Endothelial cell of umbilical vein (primary cell): ENCODE measurements around the gene ABCF2. TPM values are rescaled to one million over a fixed set of nuclear protein-coding genes. Genes with fewer than 3 reads are reported as not detected.

Experiments used
- BruUV-seq: library from RNA; stranded (reverse); fragments of 400-500 nt; replicated peaks from 2 replicates; lab custom pipeline; 2021; lab: Mats Ljungman, UMichigan
- CTCF ChIA-PET: fragments of 300-600, 350-600 bp; sonication (Branson Sonifier 250); formaldehyde crosslinking; loops from one replicate; lab custom pipeline; 2021; ENCODE audit warnings: antibody characterized with exemption, inconsistent platforms; lab: Charles Lee
- POLR2A ChIA-PET: fragments of 300-600, 350-600 bp; sonication (Branson Sonifier 250); formaldehyde crosslinking; loops from one replicate; lab custom pipeline; 2021; ENCODE audit warnings: antibody characterized with exemption, inconsistent platforms; lab: Charles Lee
- DNase-seq: peaks from one replicate; pipeline ENCODE4 v3.0.0-alpha.2; 2011; ENCODE audit warnings: low read depth, low spot score
- FAIRE-seq: peaks from 2 replicates; lab custom pipeline; 2011; peaks lifted over from hg19 to GRCh38; lab: Jason Lieb, UNC
- H2AFZ ChIP-seq: 2 replicates; pipeline ENCODE4 v1.6.0; 2012; ENCODE audit warnings: low read depth, low read length, control low read depth, inconsistent platforms
- H3K27ac ChIP-seq: 2 replicates; pipeline ENCODE4 v1.5.1; 2011; ENCODE audit warnings: low read depth, mild to moderate bottlenecking, control low read depth, low read length, moderate library complexity; ENCODE audit not compliant: insufficient read depth
- H3K27me3 ChIP-seq, 2 experiments: 2 replicates each; pipeline versions ENCODE4 v1.6.0 to v1.6.1; 2011; ENCODE audit warnings: low read length in 2 of 2, mixed read lengths in 1 of 2; ENCODE audit not compliant: control insufficient read depth in 2 of 2, insufficient read depth in 2 of 2
- H3K36me3 ChIP-seq, 2 experiments: 2 replicates in 1 of 2; 3 replicates in 1 of 2; pipeline ENCODE4 v1.5.1; 2011; ENCODE audit warnings: low read length in 2 of 2, mild to moderate bottlenecking in 1 of 2, moderate library complexity in 1 of 2; ENCODE audit not compliant: control insufficient read depth in 2 of 2, insufficient read depth in 2 of 2; ENCODE audit errors: extremely low read depth in 1 of 2
- H3K4me1 ChIP-seq: 3 replicates; pipeline ENCODE4 v1.5.1; 2011; ENCODE audit warnings: mild to moderate bottlenecking, low read length; ENCODE audit not compliant: control insufficient read depth, insufficient read depth; ENCODE audit errors: extremely low read depth
- H3K4me2 ChIP-seq: 2 replicates; pipeline ENCODE4 v1.6.1; 2011; ENCODE audit warnings: low read length, control low read depth, mixed read lengths; ENCODE audit not compliant: insufficient read depth
- H3K4me3 ChIP-seq, 3 experiments: fragments of 200-600 bp in 1 of 3; sonication (generic), shearing (Covaris generic) in 1 of 3; replicated peaks in 1 of 3; 2 replicates each; pipeline ENCODE4 v1.5.1; 2011 to 2016; ENCODE audit warnings: control low read depth in 3 of 3, low read length in 3 of 3, mild to moderate bottlenecking in 2 of 3, inconsistent platforms in 1 of 3, low read depth in 1 of 3, moderate library complexity in 1 of 3; ENCODE audit not compliant: insufficient read depth in 1 of 3
- H3K79me2 ChIP-seq: 2 replicates; pipeline ENCODE4 v1.6.0; 2012; ENCODE audit warnings: low read length, inconsistent platforms; ENCODE audit not compliant: control insufficient read depth, insufficient read depth
- H3K9ac ChIP-seq: replicated peaks from 2 replicates; pipeline ENCODE3; 2011; ENCODE audit warnings: low read length, control low read depth; ENCODE audit not compliant: insufficient read depth; ENCODE audit errors: extremely low read depth
- H3K9me1 ChIP-seq: replicated peaks from 3 replicates; pipeline ENCODE4 v1.6.0; 2011; ENCODE audit warnings: mild to moderate bottlenecking, low read length; ENCODE audit not compliant: control insufficient read depth, insufficient read depth; ENCODE audit errors: extremely low read depth
- H3K9me3 ChIP-seq: replicated peaks from 2 replicates; pipeline ENCODE4 v1.5.1; 2012; ENCODE audit warnings: low read length, inconsistent platforms; ENCODE audit not compliant: control insufficient read depth, insufficient read depth
- H4K20me1 ChIP-seq: replicated peaks from 2 replicates; pipeline ENCODE3; 2011; ENCODE audit warnings: mild to moderate bottlenecking, low read length; ENCODE audit not compliant: control insufficient read depth, insufficient read depth; ENCODE audit errors: extremely low read depth
- EZH2 ChIP-seq: IDR thresholded peaks from 2 replicates; pipeline ENCODE4 v1.6.1; 2012; ENCODE audit warnings: borderline replicate concordance, low read depth, mild to moderate bottlenecking, moderate library complexity, low read length, inconsistent platforms; ENCODE audit not compliant: severe bottlenecking
- FOS ChIP-seq: IDR thresholded peaks from 2 replicates; pipeline ENCODE4 v1.6.1; 2011; ENCODE audit warnings: mild to moderate bottlenecking, low read length, moderate library complexity, borderline replicate concordance; ENCODE audit not compliant: insufficient read depth
- GATA2 ChIP-seq: IDR thresholded peaks from 2 replicates; pipeline ENCODE4 v1.7.0; 2011; ENCODE audit warnings: low read depth, mild to moderate bottlenecking, moderate library complexity, mixed read lengths, low read length; ENCODE audit not compliant: insufficient read length, insufficient read depth
- JUN ChIP-seq: IDR thresholded peaks from 2 replicates; pipeline ENCODE4 v1.6.1; 2011; ENCODE audit warnings: borderline replicate concordance, low read depth; ENCODE audit not compliant: insufficient read length, insufficient read depth
- MAX ChIP-seq: IDR thresholded peaks from 2 replicates; pipeline ENCODE4 v1.6.1; 2011; ENCODE audit not compliant: insufficient read depth, insufficient read length
- MYC ChIP-seq: IDR thresholded peaks from one replicate; pipeline ENCODE4 v1.6.1; 2011; ENCODE audit warnings: mild to moderate bottlenecking, low read depth, low read length
- POLR2A ChIP-seq: IDR thresholded peaks from 2 replicates; pipeline ENCODE4 v1.6.1; 2012; ENCODE audit warnings: low read depth, mild to moderate bottlenecking, control low read depth, low read length
- POLR2AphosphoS5 ChIP-seq: IDR thresholded peaks from 2 replicates; pipeline ENCODE4 v1.6.1; 2012; ENCODE audit warnings: low read depth, mild to moderate bottlenecking, control low read depth, low read length, moderate library complexity; ENCODE audit not compliant: insufficient read depth
- dilution Hi-C: fragments of 300-500 bp; cut with MboI; formaldehyde crosslinking; loops from one replicate; pipeline ENCODE4 v1.15.0; 2019; ENCODE audit warnings: low sequenced_read_pairs; ENCODE audit not compliant: extremely low pct_ligation_motif_present
- intact Hi-C: fragments of 100-400 bp; cut with micrococcal nuclease; formaldehyde crosslinking; loops from one replicate; pipeline ENCODE4 v1.10.0; 2022
- polyA plus RNA-seq, 4 experiments: library from polyadenylated mRNA; depleted of rRNA in 3 of 4; stranded (reverse) in 3 of 4; unstranded in 1 of 4; fragments of >200 nt; gene quantifications; 2 replicates each; pipeline versions ENCODE4 v1.2.1 to v1.2.3, GENCODE V29; 2011 to 2012; ENCODE audit warnings: missing spikeins in 1 of 4
- total RNA-seq: library from RNA; stranded (reverse); gene quantifications from 2 replicates; pipeline ENCODE4 v1.2.3, GENCODE V29; 2021
- TF ChIP-seq, protein P1 (sequence below), 2 donors: IDR thresholded peaks; 1 replicate in 1 of 2; 2 replicates in 1 of 2; pipeline ENCODE4 v1.5.1; 2011; ENCODE audit warnings: low read length in 2 of 2, mild to moderate bottlenecking in 2 of 2, moderate library complexity in 2 of 2, control low read depth in 1 of 2, inconsistent platforms in 1 of 2, low read depth in 1 of 2; ENCODE audit not compliant: insufficient read depth in 1 of 2; ENCODE audit errors: extremely low read depth in 1 of 2

The ABCF2 gene
- total and polyA plus RNA-seq, 2 donors (not counting 3 experiments of a cell fraction or from before 2014, with no cell fraction given): 45.3 to 61.6 TPM

- no peak overlapping the region for H2AFZ ChIP-seq
- H3K4me2 ChIP-seq: no peak overlapping the region
- ChIA-PET CTCF (no interaction called here), POLR2A (no interaction called here)
- no peaks in the 10 kb centered on the region for H3K79me2 ChIP-seq
- H3K4me1 ChIP-seq: no peaks in the 10 kb centered on the region
- no TSS peak for BruUV-seq
- intact Hi-C loops (no loop called here), dilution Hi-C loops (no loop called here)
- peaks cover 7 to 10% of the 10 kb centered on the region in 2 experiments for H3K27me3 ChIP-seq
- DNase-seq: no peak
- no peak overlapping the region for H3K9ac ChIP-seq
- H3K9me3 ChIP-seq: no peaks in the 10 kb centered on the region
- no peaks in the 10 kb centered on the region for H3K36me3 ChIP-seq
- no peaks in the 10 kb centered on the region for H4K20me1 ChIP-seq
- no peak overlapping the region for H3K4me3 ChIP-seq
- H3K27ac ChIP-seq: no peak overlapping the region
- TF ChIP-seq, protein P1, sequence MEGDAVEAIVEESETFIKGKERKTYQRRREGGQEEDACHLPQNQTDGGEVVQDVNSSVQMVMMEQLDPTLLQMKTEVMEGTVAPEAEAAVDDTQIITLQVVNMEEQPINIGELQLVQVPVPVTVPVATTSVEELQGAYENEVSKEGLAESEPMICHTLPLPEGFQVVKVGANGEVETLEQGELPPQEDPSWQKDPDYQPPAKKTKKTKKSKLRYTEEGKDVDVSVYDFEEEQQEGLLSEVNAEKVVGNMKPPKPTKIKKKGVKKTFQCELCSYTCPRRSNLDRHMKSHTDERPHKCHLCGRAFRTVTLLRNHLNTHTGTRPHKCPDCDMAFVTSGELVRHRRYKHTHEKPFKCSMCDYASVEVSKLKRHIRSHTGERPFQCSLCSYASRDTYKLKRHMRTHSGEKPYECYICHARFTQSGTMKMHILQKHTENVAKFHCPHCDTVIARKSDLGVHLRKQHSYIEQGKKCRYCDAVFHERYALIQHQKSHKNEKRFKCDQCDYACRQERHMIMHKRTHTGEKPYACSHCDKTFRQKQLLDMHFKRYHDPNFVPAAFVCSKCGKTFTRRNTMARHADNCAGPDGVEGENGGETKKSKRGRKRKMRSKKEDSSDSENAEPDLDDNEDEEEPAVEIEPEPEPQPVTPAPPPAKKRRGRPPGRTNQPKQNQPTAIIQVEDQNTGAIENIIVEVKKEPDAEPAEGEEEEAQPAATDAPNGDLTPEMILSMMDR (IDR thresholded peaks at IDR 0.05; ENCODE audit: extremely low read depth in 1 of 2, insufficient read depth in 1 of 2, low read depth in 1 of 2, low read length in 2 of 2): no peak
- no peak for TF ChIP-seq MAX
- TF ChIP-seq MYC: no peak
- TF ChIP-seq JUN: no peak
- no peak for TF ChIP-seq POLR2AphosphoS5
- no peak for TF ChIP-seq EZH2
- no peak for TF ChIP-seq FOS
- TF ChIP-seq GATA2: no peak
- no peak for TF ChIP-seq POLR2A
- H3K9me1 ChIP-seq: no peaks in the 10 kb centered on the region
- FAIRE-seq: no peak
These were observed 47.4 kb upstream of the ABCF2 start for GRCh38 chr7:151274396-151274795.
